Right ventricle myocardium superior (tissue), 1 donor: ENCODE measurements around the gene GMDS. TPM values are rescaled to one million over a fixed set of nuclear protein-coding genes. Genes with fewer than 3 reads are reported as not detected.
"Not testable (repeated sequence)": the region's sequence is repeated elsewhere in the genome, so short reads cannot be mapped to it uniquely, and the experiment has no call there.

Experiments used
- ATAC-seq: fragments of 200-7000 bp; cut with Tn5 transposase; one replicate; pipeline ENCODE4 v1.9.1; 2020; ENCODE audit warnings: mild to moderate bottlenecking; ENCODE audit not compliant: poor library complexity
- DNase-seq: peaks from one replicate; pipeline ENCODE4 v3.0.0-alpha.2; 2020
- intact Hi-C: fragments of 100-400 bp; cut with DNase I; formaldehyde crosslinking; loops from one replicate; pipeline ENCODE4 v1.11.2; 2022
- total RNA-seq: library from RNA; stranded (reverse); fragmentation: NEBNext Ultra II Directional; extraction: Animal tissue kit (Norgen Biotek cat#: 25700); gene quantifications from one replicate; pipeline ENCODE4 v1.2.1, GENCODE V29; 2021
- donor health status: DM: no; HTN: yes; CAD: no; lungs with severe emphysema.

GMDS gene
- total RNA-seq, 1 donor from 2014 or later, result 4.9 TPM

DNA sequence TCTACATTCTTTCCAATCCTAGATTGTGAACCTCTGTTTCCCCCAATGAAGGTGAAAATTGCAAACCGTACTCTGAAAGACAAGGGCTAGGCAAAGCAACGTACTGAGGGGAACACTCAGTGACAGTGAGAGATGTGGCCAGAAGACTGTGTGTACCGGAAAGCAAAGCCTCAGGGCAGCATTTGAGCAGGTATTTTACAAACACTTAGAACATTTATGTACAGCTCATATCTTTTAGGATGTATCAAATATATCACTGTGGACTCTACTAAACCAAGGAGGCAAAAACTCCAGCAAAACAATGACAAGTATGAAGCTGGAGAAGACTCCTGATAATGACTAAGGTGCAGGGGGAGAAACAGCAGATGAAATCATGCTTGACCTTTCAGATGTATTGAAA lies 398.8 kb downstream of the GMDS start:
- ATAC-seq (no peak), DNase-seq (no peak)
- intact Hi-C loops, result no loop called here

DNA sequence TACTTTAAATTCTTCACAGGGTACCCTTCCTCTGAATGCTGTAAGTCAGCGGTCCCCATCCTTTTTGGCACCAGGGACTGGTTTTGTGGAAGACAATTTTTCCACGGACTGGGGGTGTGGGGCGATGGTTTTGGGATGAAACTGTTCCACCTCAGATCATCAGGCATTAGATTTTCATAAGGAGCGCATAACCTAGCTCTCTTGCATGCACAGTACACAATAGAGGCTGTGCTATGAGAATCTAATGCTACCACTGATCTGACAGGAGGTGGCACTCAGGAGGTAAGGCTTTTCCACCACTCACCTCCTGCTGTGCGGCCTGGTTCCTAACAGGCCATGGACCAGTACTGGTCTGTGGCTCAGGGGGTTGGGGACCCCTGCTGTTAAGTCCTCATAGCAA lies 399.9 kb downstream of the GMDS start:
- intact Hi-C loops, ATAC-seq: not testable (repeated sequence)

DNA sequence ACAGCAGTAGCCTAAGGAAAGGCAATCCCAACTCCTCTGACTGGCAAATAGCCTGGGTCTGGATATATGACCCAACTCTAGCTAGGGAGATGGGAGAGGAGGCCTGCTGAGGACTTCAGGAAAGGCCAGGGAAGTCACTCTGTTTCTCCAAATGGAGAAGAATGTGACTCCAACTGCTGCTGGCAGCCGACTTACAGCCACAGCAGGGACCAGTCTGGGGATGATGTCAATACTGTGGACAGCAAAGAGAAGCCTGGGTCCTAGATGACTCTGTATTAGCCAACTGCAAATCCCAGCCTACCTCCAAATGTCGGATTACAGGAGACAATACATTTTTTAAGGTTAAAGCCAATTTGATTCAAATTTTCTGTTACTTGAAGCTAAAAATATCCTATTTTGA lies 403.1 kb downstream of the GMDS start:
- intact Hi-C loops, result no loop called here
- ATAC-seq (no peak), DNase-seq (no peak)

More for the DNA sequence above, 399.9 kb downstream of the GMDS start:
- not testable (repeated sequence) for DNase-seq

DNA sequence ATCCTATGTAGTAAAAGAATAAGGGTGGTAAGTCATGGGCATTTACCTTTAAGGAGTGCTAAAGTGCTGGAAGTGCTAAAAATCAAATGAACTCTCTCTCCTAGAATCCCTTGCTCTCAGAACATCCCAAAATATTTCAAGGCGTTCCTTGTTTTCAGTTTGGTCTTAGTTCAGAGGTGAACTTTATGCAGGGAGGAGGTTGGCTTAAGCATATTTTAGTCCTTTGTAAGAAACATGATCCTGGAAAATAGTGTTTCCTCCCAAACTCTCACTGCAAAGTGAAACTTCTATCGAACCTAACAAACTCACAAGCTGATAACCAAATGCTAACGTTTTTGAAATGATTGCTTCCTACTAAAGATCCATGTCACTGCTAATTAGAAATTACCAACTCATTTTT lies 404.3 kb downstream of the GMDS start:
- intact Hi-C loops, result no loop called here
- DNase-seq (no peak), ATAC-seq (no peak)

DNA sequence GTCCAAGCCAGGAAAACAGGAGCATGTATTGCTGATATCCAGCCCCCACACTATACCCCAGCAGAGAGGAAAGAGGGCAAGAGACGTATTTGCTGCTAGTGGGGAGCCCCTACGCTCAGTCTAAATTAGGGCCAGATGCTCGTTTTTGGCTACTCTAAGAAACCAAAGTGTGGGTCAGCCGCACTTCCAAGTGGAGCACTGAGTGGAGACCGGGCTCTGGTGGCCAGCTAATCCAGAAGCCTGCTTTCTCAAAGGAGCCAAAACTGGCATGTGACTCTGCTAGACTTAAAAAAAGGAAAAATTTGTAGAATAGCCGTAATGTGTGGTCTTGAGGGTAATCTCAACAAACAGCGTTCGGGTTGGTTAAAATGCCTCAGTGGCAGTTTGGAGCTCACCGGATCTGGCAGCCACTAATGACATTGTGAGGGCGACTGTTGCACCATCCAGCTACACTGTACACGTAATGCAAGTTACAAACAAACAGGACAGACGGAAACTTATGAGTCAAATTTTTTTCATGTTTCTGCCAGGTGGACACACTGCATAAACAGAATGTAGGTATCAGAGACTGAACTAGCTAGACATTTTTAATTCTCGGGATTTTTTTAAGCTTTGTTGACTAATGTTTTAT lies 404.8 kb downstream of the GMDS start:
- intact Hi-C loops, result no loop called here

DNA sequence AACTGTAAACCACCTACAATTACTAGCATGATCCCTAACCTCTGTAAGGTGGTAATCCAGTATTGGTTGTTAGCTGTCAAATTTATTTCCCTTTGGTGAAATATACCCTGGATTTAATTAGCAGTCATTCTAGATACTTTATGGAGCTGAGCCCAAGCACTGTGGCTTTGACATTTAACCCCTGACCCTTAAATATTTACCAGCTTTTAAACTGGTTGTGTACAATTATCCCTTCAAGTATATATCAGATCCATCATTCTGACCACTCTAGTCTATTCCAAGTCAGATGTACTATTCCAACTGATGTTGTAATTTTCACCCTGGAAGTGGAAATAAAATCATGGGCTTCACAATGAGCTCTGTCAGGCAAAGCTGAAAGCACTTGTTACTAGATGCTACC lies 406.0 kb downstream of the GMDS start:
- no peak for DNase-seq
- ATAC-seq, result no peak
- intact Hi-C loops, result no loop called here

More for the DNA sequence above, 404.8 kb downstream of the GMDS start:
- DNase-seq (no peak), ATAC-seq (no peak)

DNA sequence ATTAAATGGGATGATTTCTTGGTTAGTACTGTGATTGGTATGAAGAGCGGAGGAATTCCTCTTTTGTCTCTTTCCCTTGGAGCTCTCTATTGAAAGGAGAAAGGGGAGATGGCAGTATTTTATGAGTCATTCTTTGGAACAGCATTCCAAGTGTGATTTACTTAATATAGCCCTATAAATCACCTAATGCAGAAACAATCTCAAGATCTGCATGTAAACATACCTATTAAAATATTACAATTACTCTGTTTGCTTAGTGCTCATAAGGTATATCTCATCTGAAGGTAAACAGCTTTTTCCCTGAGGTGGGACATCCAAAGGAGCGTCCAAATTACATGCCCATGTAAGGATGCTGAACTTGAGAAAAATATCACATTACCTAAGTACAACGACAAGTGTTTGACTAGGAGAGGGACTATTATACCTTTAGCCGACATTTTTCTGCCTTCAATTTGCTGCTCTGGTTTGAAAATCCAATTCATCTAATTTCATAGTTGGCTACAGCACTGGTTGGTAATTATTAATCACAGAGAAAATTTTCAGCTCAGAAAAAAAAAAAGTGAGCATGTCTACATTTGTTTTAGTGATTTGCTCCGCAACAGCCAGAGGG lies 406.7 kb downstream of the GMDS start:
- intact Hi-C loops, result no loop called here
- ATAC-seq (no peak), DNase-seq (no peak)

DNA sequence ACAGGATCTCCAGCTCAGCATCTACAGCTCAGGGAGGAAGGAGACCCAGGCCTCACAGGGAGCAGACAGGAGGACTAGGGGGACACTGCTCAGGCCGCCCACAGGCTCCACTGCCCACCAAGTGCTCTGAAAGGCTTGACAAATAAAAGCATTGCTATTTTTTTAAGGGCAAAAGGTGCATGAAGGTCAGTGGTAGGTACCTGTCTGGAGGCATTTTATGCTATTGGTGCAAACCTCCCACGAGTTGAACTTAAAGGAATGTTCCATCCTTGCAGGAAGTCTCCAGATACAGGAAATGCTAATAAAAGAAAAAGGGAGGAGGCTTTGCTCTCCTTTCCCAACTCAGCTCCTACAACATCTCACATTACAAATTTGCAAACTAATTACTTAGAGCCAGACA lies 407.6 kb downstream of the GMDS start:
- no peak for DNase-seq
- ATAC-seq, result no peak
- intact Hi-C loops, result no loop called here

DNA sequence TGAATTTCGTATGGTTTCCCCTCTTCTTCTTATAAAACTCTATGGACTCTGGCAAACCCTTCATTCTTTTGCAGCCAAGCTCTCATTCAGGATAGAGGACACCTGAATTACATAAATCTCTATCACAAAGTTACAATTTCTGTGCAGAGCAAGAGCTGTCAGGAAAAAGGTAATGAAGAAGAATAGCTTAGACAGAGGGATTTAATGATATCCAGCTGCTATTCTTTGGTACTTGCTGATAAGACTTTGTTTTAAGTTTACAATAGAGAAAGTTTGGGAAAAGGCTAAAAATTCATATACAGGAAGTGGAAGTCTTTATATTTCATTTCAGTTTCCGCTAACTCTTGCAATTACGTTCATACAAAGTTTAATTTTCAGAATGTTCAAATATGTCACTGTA lies 408.7 kb downstream of the GMDS start:
- intact Hi-C loops, result no loop called here
- no peak for ATAC-seq
- DNase-seq, result no peak

DNA sequence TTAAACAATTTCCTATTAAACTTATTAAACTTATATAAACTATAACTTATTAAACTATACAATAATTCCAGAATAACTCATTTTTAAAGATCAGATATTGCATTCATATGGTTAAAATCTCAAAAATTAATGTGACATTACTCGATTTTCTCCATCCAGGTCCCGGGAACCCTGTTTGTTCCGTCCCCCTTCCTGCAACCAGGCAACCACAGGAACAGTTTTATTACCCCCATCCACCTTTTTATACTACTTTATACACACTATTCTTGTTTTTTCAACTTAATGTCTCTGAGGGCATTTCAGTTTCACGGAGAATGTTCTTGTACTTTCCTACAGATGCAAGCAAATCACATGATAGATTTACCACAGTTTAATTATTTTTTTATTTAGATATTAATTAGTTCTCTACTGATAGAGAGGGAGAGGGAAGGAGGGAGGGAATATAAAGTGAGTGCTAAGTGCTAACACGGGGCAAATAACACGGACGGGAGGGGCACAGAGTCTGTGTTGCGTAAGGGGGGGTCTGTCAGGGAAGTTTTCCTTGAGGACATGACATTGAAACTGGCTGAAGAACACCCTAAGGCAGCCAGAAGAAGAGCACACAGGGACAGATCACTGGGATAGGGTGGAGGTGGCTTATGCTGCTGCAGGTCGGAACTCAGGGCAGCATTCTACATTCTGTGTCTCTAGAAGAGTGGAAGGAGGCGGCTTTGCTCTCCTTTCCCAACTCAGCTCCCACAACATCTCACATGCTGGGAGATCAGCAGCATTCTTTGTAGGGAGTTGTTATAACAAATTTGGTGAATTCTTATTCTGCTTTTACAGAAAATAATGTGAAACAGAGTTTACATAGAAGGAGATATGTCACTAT lies 410.5 kb downstream of the GMDS start:
- ATAC-seq (no peak), DNase-seq (no peak)
- intact Hi-C loops, result no loop called here

DNA sequence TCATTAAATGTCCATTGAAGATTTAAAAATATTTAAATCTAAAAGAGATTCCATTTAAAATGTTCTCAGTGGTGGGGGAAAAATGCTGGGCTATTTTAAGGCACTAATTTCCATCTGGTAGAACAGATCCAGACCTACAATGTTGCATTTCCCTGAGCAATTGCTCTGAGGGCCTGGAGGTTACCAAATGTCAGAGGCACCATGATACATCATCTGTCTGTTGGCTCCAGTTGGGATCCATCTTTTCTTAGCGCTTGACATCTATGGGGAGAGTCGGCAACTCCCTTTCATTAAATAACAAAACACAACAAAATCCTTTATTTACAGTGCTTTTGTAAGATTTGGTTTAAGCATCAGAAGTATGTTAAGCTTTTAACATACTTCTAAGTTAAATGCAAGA lies 411.2 kb downstream of the GMDS start:
- DNase-seq (no peak), ATAC-seq (no peak)
- intact Hi-C loops, result no loop called here

DNA sequence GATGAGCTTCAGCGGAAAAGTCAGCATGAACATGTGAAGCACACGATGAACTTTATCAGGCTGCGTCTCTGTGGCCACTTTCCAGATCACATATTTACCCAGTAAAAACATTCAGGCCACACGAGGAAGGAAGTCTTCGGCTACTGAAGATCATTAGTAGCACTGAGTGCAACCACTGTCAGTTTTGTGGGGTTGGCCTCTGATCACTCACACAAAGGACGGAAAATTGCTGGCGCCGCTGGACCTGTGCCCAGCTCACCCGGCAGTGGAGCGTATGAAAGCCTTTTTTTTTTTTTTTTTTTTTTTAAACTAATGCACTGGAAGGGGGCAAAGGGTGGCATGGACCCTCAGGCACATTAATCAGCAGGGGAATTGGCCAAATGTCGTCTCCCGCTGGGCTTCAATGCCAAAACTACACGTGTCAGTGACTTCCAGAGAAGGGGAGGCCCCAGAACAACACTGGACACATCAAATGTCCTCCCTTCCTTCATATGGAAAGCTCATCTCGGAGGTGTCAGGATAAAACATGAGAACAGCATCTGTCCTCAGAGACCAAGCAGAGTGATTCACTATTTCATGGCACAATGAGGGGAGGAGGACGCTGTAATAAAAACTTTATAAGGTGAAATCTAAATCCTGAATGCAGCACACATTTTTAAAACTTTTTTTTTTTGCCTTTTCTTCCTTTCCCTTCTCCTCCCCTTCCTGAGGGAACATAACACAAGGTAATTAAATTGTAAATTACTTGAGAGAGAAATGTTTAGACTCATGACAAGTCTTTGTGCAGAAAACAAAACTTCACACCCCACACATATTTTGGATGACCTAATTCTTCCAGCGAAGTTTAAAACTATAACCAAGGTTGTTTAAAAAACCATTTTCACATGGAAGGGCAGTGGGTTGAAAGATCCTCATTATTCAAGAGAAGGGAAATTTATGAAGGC lies 412.3 kb downstream of the GMDS start:
- intact Hi-C loops, result no loop called here
- ATAC-seq (peak; percentile 78), DNase-seq (peak; percentile 69)

DNA sequence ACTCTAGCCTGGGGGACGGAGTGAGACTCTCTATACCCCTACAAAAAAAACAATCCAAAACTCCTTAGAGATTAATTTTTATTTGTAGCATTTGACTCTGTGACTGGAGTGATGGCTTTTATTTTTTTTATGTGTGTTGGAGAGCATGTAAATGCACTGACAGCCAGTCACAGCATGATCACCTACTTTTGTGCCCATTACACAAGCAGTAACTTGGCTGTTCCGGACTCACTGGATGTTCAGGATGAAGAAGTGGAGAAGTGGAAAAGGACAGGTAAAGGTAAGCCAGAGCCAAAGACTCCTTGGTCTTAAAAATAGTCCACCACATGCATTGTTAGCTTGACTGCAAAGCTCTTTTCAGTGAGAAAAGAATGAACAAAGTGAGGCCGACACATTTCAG lies 413.0 kb downstream of the GMDS start:
- intact Hi-C loops, result no loop called here
- no peak for ATAC-seq
- DNase-seq, result no peak

DNA sequence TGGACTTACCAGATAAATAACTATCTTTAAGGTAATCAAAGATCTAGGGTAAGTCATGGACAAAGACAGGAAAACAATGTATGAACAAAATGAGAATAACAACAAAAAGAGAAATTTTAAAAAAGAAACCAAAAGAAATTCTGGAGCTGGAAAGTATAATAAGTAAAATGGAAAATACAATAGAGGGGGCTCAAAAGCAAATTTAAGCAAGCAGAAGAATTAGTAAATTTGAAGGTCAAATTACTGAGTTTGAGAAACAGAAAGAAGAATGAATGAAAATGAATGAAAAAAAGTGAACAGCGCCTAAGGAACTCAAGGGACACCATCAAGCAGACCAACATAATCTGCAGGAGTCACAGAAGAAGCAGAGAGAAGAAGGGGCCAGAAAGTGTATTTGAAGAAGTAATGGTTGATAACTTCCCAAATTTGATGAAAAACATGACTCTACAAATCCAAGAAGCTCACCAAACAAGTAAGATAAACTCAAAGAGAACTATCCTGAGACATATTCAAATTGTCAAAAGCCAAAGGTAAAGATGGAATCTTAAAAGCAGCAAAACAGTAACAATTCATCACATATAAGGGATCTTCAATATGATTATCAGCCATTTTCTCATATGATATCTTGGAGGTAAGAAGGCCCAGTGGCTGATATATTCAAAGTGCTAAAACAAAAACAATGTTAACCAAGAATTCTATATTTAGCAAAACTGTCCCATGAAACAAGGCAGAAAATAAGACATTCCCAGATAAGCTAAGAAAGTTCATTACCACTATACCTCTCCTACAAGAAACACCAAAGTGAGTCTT lies 417.2 kb downstream of the GMDS start:
- DNase-seq (no peak), ATAC-seq (no peak)
- intact Hi-C loops, result no loop called here

DNA sequence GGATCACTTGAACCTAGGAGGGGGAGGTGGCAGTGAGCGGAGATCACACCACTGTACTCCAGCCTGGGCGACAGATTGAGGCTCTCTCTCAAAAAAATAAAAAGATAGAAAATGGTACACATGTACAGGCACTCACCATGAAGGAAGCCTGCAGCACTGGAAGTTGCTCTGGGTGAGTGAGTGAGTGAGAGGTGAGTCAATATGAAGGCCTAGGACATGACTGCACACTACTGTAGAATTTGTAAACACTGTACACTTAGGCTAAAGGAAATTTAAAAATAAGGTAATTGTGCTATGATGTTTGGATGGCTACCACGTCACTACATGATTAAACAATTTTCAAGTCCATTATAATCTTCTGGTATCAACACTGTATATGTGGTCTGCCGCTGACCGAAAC lies 419.5 kb downstream of the GMDS start:
- DNase-seq (no peak), ATAC-seq (no peak)
- intact Hi-C loops, result no loop called here

DNA sequence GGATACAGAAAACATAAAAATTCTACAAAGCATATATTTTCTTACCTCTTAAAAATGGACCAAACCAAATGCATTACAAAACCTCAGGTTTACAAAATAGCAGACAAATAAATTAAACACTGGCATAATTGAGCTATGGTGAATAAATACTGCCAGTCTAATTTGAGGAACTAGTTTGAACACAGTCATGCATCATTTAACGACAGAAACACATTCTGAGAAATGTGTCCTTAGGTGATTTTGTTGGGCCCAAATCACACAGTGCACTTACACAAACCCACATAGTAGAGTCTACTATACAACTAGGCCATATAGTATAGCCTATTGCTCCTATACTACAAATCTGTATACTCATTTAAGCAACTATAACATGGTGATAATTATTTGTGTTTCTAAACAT lies 420.1 kb downstream of the GMDS start:
- ATAC-seq, result no peak
- intact Hi-C loops, result no loop called here
- DNase-seq, result no peak

DNA sequence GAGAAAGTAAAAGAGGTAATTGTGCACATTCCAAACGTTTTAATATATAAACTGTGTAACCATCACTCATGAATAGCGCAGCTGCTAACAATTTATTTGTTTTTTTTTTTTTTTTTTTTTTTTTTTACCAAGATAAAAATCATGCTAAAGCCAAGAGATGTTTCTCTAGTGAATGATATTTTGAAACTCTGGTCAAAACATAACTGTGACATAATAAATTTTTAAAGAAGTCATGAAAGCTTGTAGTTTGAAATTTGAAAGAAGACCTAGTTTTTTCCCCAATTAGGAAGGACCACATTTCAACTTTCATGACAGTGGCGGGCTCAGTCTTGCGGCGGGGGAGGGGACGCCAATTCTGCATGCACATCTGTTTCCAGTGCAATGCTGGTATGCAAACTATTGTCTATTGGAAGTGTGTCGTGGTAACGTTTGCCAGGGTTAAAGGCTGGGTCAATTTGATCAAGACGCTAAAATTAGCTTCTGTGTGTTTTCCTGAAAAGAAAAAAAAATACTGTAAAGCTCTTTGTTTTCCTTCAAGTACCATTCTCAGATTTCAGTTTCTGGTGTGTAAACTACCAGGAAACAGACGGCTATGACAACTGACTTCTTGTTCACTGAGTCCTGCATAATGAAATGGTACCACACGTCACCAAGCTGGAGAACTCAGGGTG lies 423.8 kb downstream of the GMDS start:
- ATAC-seq (no peak), DNase-seq (no peak)
- intact Hi-C loops, result no loop called here

DNA sequence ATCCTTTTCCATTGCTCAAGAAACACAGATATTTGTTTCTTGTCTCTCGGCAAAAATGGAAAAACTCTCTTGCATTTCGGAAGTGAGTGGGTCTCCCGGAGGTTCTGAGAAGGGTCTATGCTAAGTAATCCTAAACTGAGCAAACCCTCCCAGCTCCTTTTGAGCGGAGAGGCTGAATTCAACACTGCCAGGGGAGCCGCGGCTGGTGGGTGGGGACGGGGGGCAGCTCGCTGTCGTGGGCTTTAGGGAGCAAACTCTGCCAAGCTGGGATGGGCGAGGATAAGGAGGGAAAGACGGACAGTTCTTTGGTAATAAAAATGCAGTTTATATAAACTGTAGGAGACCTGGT lies 424.3 kb downstream of the GMDS start:
- intact Hi-C loops, result no loop called here
- no peak for ATAC-seq
- no peak for DNase-seq
